Measurements from ENCODE around the gene FOXL3.

Gene FOXL3

DNA sequence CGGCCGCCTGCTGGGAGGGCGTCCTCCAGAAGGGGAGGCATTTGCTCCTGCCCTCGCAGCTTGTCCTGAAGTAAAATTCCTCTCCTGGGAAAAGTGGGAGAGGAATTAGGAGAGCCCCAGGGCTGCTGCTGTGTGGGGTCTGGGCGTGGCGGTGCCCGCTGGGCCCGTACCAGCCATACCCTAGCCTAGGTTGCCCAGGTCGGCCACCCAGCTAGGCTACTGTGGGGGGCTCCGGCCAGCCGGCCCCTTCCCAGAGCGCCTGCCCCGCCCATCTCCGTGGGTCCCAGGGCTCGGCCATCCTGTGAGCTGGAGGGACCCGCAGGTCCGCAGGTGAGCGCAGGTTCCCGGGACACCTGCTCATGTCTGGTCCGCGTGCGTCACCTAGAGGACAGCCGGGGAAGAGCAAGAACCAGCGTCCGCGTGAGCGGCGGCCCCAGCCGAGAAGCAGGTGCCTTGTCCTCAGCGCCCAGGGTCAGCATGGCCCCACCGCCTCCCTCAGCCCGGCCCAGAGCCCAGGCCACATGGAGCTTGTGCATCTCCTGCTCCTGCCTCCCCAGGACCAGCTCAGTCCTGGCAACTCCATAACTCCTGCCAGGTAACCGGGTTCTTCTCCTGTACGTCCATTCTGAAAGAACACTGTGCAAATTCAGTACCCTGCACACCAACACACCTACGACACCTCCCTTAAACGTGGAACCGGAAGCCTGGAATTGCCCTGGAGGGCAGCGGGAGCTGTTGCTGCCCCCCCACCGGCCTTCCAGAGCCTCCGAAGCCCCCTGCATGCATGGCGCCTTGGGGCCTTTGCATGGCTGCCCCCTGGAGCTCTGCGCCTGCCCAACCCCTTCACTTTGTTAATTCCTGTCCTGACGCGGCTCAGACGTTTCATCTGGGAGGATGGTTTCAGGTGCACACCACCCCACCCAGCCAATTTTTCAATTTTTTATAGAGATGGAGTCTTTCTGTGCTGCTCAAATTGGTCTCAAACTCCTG, 22.8 kb upstream of the FOXL3 start:
- DNase-seq (ENCODE audit: low spot score) = peak; percentile 93

DNA sequence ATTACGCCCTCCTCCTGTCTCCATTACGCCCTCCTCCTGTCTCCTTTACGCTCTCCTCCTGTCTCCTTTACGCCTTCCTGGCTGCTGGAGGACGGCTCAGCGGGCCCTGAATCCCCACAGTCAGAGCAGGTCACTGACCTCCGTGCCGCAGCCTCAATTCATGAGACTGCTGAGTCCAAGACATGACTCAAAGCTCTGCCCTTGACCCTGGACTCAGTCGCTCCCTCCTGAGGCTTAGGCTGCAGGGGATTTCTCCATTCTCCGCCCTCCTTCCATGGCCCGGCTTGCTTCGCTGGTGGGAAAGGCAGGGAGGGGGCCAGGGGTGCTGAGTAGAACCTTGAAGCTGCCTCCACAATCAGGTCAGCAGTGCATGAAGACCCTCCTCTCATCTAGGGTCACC, 21.0 kb upstream of the FOXL3 start:
- DNase-seq (ENCODE audit: low spot score) = no peak

DNA sequence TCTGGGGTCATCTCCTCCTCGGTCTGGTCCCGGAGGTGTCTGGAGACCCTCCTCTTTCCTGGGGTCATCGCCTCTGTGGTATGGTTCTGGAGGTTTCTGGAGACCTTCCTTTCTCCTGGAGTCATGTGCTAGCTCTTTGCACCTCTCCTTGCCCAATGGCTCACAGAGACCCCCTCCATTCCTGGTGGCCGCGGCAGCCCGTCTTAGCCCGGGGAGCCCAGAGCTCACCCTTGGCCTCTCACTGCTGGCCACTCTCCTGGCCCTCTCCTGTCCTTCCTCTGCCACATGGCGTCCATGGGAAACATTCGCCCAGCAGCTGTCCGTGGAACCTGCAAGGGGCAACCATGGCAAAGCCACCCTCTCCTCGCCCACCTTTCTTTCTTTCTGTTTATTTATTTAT, 20.2 kb upstream of the FOXL3 start:
- no peak for DNase-seq (ENCODE audit: low spot score)

DNA sequence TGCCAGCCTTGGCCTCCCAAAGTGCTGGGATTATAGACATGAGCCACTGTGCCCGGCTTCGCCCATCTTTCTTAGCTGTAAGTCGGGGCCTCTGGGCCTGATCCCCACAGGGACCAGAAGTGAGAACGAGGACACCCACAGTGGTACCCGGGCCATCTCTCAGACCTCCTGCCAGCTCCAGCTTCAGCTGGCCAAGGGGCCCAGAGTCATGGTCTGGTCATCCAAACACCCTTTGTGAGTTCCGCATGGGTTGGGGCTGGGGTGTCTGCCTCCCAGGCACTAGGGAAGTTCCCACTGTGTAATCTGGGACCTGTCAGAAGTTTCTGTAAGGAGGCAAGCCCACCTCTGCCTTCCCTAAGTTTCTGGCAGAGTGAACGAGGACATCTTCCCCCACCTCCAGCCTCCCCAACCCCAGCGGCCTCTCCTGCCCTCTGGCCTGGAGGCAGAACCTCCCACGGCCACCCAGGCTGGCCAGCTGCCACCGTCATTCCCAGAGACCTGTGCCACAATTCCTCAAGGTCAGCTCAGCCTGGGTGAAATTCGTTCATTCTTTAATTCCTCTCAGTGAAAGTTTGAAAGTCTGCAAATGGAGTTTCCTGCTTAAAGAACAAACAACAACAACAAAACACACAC, 19.5 kb upstream of the FOXL3 start:
- no peak for DNase-seq (ENCODE audit: low spot score)

DNA sequence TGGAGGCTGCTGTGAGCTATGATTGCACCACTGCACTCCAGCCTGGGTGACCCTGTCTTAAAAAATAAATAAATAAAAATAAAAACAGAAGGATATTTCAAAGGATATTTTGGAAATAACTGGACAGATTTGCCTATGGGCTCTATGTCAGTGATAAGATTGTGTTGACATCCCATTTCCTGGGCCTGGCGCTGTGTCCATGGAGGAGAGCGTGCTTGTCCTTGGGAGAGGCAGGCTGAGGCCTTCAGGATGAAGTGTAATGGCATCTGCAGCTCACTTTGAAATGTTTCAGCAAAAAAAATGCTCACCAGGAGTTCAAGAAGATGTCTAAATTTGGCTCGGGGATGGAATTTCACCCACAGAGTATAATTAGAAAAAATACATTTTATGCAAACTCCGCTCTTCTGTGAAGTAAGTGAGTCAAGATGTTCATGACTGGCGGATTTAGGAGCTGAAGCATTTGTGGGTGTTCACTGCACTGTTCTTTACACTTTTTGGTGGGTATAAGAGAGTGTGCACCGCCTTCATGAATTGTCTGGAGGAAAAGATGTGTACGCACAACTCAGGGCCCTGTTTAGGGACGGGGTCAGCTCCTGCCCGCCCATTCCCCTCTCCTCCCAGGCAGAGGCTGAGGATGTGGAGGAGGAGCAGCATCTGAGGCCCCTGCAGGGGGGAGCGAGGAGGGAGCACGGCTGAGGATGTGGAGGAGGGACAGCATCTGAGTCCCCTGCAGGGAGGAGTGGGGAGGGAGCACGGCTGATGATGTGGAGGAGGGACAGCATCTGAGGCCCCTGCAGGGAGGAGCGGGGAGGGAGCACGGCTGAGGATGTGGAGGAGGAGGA, 18.5 kb upstream of the FOXL3 start:
- no peak for DNase-seq (ENCODE audit: low spot score)

DNA sequence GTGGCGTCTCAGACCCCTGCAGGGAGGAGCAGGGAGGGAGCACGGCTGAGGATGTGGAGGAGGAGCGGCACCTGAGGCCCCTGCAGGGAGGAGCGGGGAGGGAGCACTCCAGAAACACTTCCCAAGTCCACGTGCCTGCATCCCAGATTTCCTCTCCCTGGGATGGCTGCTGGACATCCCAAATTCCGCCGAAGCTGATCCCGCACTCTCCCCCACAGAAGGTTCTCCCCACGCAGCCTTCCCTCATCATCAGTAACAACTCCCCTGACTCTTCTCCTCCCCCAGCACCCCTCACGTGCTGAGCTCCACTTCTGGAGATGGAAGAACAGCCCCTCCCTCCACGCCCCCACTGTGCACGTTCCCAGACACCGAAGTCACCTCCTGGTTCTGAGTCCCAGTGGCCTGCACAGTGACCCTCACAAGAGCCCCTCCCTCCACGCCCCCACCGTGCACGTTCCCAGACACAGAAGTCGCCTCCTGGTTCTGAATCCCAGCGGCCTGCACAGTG, 17.8 kb upstream of the FOXL3 start:
- DNase-seq (ENCODE audit: low spot score) = no peak

DNA sequence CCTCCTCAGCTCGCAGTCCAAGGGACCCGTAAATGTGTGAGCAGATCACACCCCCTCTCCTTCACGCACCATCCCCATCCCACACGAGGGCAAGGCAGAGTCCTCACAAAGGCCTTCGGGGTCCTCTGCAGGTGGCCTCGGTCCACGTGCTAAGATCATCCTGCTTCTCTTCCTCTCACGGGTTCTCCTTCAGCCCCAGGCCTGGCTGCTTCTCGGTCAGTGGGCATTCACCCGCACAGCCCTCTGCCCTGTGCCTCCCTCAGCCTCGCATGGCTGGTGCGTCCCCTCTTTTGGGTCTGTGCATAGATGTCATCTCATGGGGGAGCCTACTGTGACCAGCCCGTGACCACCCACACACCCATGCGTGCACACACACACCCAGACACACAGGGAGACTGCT, 17.3 kb upstream of the FOXL3 start:
- DNase-seq (ENCODE audit: low spot score) = no peak

DNA sequence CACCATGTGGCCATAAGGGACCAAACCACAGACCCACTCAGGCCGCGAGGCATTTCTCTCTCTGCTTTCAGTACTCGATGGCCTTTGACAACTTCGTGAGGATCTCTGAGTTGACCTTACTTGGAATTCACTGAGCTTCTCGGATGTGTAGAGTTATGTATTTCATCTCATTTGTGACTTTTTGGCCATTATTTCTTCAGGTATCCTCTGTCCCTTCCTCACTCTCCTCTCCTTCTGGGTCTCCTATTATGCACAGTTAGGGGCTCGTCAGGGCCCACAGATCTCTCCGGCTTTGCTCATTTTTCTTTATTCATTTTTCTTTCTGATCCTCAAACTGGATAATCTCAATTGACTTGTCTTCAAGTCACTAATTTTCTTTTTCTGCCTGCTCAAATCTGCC, 16.6 kb upstream of the FOXL3 start:
- no peak for DNase-seq (ENCODE audit: low spot score)

DNA sequence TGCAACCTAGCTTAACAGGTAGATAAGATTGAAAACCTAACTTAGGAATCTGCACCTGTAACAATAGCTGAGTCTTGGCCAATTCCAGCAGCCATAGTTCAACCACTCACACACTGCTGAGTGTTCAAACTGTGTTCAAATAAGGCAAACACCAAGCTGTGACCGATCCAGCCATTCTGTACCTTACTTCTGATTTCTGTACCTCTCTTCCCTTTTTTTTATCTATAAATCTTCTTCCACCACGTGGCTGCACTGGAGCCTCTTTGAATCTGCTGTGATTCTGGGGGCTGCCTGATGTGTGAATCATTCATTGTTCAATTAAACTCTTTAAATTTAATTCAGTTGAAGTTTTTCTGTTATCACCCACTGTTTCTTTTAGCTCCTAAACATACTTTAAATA, 15.7 kb upstream of the FOXL3 start:
- no peak for DNase-seq (ENCODE audit: low spot score)

DNA sequence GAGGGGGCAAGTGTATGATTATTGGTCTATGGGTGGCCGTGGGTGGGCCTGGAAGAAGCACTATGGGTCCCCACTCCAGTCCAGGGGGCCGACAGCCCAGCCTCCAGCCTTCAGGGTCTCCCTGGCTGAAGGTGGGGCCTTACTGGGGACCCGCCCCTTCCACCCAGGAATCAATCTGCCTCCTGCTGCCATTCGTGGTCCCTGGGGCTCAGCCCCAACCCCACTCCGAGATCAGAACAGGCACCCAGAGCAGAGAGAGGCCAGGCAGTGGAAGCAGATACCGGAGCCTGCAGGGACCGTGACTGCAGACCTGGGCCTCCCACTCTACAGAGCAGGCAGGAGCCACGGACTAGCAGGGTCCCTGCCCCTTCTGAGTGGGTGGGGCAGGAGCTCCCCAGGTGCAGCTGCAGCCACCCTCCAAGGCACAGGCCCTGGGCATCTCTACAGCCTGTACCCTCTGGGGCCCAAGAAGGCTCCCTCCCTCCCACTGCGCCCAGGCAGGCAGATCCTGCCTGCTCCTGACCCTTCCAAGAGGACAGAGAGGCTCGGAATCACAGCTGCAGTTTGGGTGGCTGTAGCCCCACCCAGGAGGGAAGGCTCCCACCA, 13.6 kb upstream of the FOXL3 start:
- DNase-seq (ENCODE audit: low spot score) = no peak

DNA sequence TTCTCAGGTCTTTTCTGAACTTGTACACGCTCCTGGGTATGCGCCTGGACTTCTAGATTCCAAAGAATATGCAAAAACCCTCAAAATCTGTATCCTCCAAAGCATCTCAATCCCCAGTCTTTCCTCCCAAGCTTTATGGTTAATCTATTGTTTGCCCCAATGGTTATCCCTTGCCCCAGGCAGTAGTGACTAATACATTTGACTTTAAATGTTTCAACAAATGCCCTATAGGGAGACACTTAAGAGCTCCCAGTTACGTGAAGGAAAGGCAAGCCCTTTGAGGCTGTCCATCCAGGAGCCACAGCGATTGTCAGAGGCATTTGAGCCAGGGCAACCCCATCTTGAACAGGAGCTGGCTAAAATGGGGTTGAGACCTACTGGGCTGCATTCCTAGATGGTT, 12.7 kb upstream of the FOXL3 start:
- DNase-seq (ENCODE audit: low spot score) = no peak

DNA sequence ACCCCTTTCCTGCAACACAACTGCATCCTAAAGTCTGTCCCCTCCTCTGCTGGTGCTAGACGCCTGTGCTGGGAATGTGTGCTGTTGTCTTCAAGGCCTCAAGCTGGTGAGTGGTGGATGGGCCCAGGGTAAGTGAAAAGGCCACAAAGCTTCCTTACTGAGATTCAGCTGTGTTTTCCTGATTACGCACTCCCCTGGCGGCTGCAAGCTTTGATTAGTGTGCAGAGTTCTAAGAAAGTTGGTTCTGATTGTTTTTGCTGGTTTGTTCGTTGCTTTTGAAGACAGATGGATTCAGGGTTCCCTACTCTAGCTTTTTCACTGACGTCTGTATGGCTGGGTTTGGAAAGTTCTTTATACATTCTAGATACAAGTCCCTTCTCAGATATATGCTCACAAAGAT, 11.9 kb upstream of the FOXL3 start:
- no peak for DNase-seq (ENCODE audit: low spot score)

DNA sequence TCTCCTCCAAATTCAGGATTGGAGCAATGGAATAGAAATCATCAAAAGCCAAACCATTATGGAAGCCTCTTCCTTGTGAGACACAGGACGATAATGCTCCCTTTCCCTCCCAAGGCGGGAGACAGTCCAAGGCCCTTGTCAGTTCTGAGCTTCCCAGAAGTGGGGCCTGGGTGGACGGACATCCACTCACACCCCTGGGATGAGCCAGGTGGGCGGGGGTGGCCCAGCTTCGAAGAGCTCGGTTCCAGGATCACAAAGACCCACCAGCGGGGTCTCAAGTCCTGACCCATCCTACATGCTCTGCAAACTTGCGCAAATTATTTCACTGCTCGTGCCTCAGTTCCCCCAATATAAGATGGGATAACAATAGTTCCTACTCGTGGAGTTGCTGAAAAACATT, 10.1 kb upstream of the FOXL3 start:
- DNase-seq (ENCODE audit: low spot score) = no peak

DNA sequence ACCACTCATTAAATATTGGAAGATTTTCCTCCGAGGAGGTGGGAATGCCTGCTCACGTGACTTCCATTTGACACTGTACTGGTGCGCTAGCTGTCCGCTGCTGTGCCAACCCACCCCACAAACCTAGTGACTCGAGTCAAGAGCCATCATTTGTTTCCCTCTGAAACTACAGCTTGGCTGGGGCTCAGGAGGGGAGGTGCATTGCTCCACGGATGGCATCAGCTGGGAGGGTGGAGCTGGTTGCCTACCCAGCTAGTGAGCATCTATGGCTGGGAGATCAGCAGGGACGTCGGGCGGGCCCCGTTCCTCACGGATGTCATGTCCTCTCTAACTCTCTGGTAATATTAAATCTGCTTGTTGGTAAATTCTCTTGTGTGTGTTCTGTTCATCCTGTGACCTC, 9.5 kb upstream of the FOXL3 start:
- no peak for DNase-seq (ENCODE audit: low spot score)

DNA sequence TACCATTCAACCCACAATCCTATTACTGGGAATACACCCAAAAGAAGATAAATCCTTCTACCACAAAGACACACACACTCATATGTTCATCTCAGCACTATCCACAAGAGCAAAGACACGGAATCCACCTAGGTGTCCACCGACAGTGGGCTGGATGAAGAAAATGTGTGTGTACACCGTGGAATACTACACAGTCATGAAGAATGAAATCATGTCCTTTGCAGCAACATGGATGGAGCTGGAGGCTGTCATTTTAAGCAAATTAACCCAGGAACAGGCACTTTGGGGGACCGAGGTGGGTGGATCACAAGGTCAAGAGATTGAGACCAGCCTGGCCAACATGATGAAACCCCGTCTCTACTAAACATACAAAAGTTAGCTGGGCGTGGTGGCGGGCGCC, 8.3 kb upstream of the FOXL3 start:
- DNase-seq (ENCODE audit: low spot score) = no peak

DNA sequence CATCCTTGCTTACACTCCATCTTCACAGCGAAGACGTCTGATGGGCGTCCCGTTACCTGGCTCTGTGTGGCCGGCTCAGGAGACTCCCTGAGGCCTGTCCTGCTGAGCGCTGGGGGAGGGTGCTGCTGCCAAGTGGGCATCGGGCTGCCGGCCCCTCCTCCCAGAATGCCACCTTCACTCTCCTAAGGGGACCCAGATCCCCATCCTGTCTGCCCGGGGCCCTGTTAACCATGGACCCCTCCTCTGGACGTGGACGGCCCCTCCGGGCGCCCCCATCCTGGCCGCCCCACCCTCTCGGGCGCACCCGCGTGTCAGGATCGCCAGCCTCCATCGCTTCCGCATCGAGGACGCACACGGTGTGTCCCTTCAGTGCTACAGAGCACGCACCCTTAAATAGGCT, 7.3 kb upstream of the FOXL3 start:
- no peak for DNase-seq (ENCODE audit: low spot score)

DNA sequence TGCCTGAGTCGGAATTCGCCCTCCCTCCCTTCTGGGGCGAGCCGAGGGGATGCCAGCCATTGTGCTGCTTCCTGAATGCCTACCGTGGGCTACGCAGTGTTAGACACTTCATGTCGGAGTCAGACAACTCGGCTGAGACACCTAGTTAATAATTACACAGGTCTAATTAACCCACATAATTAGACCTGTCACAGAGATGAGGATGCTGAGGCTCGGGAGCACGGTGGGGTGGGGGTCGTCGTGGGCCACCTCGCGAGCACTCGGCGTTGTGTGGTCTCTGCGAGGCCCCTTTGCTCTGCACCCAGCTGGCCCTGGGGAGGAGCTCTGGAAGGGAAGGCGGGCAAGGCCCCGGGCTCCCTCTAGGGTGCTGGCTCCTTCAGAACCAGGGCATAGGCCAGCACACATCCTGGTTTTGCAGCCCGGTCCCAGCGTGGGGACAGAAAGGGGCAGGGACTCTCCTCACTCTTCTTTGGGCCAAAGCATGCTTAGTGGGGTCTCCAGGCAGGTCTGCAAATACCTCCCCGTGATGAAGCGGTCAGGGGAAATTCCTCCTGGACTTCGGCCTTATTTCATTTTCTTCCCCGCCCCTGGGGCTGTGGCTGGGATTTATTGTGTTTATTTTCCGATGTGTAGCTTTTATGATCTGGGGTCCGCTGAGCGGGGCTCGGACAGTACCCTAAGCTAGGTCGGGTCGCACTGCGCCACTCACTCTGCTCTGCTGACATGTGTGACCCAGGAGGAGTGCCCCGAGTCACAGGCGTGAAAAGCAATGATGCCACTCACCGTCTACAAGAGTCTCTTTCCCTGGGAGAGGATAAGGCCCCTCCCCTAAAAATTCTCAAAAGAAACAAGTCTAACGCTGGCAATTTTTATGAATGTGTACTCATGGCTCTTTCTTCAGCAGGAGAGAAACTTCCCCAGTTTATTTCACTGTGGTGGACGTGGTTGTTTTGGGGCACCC, 4.9 kb upstream of the FOXL3 start:
- peak; percentile 85 for DNase-seq (ENCODE audit: low spot score)

DNA sequence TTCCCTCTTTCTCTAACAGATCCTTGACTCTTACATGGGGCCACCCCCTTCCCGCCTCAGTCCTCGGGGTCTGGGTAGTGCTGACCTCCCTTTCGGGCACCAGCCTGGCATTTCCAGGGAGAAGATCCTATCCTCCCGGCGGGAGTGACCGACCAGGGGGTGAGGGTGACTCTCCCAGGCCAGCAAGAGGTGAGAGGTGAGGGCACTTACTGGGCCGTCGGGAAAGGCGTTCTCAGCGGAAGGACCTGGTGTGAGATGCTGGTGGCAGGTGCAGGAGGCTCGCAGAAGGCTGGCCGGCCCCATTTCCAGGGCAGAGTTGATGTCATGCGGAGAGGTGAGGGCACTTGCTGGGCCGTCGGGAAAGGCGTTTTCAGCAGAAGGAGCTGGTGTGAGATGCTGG, 4.2 kb upstream of the FOXL3 start:
- no peak for DNase-seq (ENCODE audit: low spot score)

DNA sequence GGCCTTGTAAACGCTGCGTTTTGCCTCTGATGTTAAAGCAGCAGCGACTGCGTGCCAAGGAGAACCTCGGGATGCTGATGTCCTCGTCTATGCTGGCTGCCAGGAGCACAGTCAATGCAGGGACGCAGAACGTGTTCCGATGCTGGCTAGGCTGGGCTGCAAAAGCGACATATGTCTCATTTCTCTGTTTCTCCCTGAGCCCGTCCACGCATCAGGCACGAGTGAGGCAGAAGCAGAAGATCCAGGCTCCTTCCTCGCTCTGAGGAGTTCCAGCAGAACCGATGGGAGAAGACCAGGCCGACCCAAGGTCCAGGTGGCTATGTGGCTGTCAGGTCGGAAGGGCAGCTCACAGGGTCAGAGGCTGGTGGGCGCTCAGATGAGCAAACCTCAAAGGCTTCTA, 3.7 kb upstream of the FOXL3 start:
- no peak for DNase-seq (ENCODE audit: low spot score)

DNA sequence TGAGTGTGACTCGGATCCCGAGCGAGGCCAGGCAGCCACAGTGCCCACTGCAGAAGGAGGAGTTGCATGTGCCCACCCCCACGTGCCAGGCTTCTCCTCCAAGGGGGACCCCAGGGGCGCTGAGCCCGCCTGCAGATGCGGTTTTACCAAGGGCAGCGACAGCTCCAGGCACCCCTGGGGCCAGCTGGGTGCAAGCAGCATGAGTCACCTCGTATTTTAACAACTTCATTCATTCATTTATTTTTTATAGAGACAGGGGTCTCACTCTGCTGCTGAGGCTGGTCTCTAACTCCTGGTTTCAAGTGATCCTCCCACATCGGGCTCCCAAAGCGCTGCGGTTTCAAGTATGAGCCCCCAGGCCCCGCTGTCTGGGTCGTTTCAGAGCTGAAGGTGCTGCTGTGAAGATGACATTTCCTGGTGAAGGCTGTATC, 1.3 kb upstream of the FOXL3 start:
- DNase-seq (ENCODE audit: low spot score) = no peak

DNA sequence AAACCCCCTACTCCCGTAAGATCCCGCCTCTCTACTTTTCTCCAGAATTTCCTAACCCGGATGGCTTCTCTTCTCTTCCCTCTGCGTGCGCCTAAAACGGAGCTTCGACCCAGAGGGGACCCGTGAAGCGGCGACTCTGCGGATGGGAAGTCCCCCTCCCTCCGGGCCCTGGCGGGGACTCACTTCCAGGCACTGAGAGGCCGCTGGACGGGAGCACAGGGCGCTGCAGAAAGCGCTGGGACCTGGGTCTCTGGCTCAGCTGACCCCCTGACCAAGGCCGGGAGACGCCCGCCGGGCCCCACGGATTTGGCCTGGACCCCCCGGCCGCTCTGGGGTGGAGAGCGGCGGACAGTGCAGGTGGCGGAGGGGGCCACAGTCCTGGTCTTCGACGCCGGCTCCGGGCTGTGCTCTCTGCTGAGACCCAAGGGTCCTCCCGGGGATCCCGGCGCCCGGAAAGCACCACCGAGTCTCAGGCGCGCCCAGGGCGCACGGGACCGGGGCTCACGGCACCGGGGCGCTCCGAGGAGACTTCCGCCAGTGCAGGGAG, 688 bp upstream of the FOXL3 start:
- DNase-seq (ENCODE audit: low spot score) = no peak

All from HuH-7 (cell line).